Measurements from ENCODE around the gene TSC22D2. TPM values are rescaled to one million over a fixed set of nuclear protein-coding genes. Genes with fewer than 3 reads are reported as not detected.

The TSC22D2 gene
- total RNA-seq, 6 experiments from 2014 or later: 10.3 to 30.4 (median 13.2) TPM

GRCh38 chr3:150379469-150379868 is 28.6 kb upstream of the TSC22D2 start:
- H3K4me1 ChIP-seq: peaks cover 0 to 19% (median 3%) of the 10 kb centered on the region in 4 donors
- no peak for TF ChIP-seq CTCF (IDR thresholded peaks at IDR 0.05)
- no peak for TF ChIP-seq POLR2A (IDR thresholded peaks at IDR 0.05)
- H3K27me3 ChIP-seq: no peaks in the 10 kb centered on the region
- WGBS (ENCODE audit: insufficient coverage, low coverage, low lambda C conversion rate, missing lambda C conversion rate): 100% methylated on average over 1 of the region's 1 CpG
- no peak overlapping the region for H3K4me3 ChIP-seq
- no peak overlapping the region for H3K27ac ChIP-seq
- no peak for ATAC-seq
- intact Hi-C loops (cut with DNase I): no loop called here
- no peak for DNase-seq
- no peaks in the 10 kb centered on the region for H3K9me3 ChIP-seq
- H3K36me3 ChIP-seq: no peaks in the 10 kb centered on the region

- TF ChIP-seq CTCF (IDR thresholded peaks at IDR 0.05) (peak in 1 of 4 donors; percentile 10), POLR2A (IDR thresholded peaks at IDR 0.05) (no peak)
- Histone ChIP-seq H3K9me3 (no peaks in the 10 kb centered on the region), H3K4me1 (no peaks in the 10 kb centered on the region), H3K36me3 (no peaks in the 10 kb centered on the region), H3K27me3 (no peaks in the 10 kb centered on the region), H3K4me3 (no peak overlapping the region), H3K27ac (no peak overlapping the region)
- DNase-seq (peak in 2 of 3 donors; percentile 28 to 50), ATAC-seq (peak; percentile 59 to 91 (median 80))
- 61% methylated on average over 16 of the region's 17 CpGs for WGBS (ENCODE audit: insufficient coverage, low coverage, low lambda C conversion rate, missing lambda C conversion rate)
- intact Hi-C loops (cut with DNase I): no loop called here
Measured at GRCh38 chr3:150384296-150385212, 23.5 kb upstream of the TSC22D2 start.

GRCh38 chr3:150385296-150386242 is 22.5 kb upstream of the TSC22D2 start:
- intact Hi-C loops (cut with DNase I): no loop called here
- Histone ChIP-seq H3K4me1 (no peaks in the 10 kb centered on the region), H3K27ac (no peak overlapping the region), H3K36me3 (no peaks in the 10 kb centered on the region), H3K9me3 (no peaks in the 10 kb centered on the region), H3K4me3 (no peak overlapping the region), H3K27me3 (no peaks in the 10 kb centered on the region)
- TF ChIP-seq CTCF (IDR thresholded peaks at IDR 0.05) (no peak), POLR2A (IDR thresholded peaks at IDR 0.05) (no peak)
- WGBS (ENCODE audit: insufficient coverage, low coverage, low lambda C conversion rate, missing lambda C conversion rate): 51% methylated on average over 6 of the region's 6 CpGs
- DNase-seq (no peak), ATAC-seq (peak in 2 of 4 donors; percentile 18 to 22)

GRCh38 chr3:150388498-150389418 is 19.3 kb upstream of the TSC22D2 start:
- 73% methylated on average over 5 of the region's 5 CpGs for WGBS (ENCODE audit: insufficient coverage, low coverage, low lambda C conversion rate, missing lambda C conversion rate)
- no peak overlapping the region for H3K27ac ChIP-seq
- no peaks in the 10 kb centered on the region for H3K27me3 ChIP-seq
- H3K4me1 ChIP-seq: no peaks in the 10 kb centered on the region
- no peaks in the 10 kb centered on the region for H3K9me3 ChIP-seq
- no peak for DNase-seq
- intact Hi-C loops (cut with DNase I): no loop called here
- ATAC-seq: no peak
- no peak overlapping the region for H3K4me3 ChIP-seq
- no peak for TF ChIP-seq POLR2A (IDR thresholded peaks at IDR 0.05)
- TF ChIP-seq CTCF (IDR thresholded peaks at IDR 0.05): no peak
- no peaks in the 10 kb centered on the region for H3K36me3 ChIP-seq

Data from right lobe of liver (tissue), 6 donors.